AML-193 (cell line): ENCODE measurements around the gene SEC11A.
A peak's percentile ranks its signal among the peaks of the same experiment; 100 is the strongest.
"Not testable (repeated sequence)": the region's sequence is repeated elsewhere in the genome, so short reads cannot be mapped to it uniquely, and the experiment has no call there.

ENCODE experiments used
- DNase-seq, 2 experiments: peaks; one replicate each; lab custom pipeline; 2025; lab: John Stamatoyannopoulos, UW

The SEC11A gene

DNA sequence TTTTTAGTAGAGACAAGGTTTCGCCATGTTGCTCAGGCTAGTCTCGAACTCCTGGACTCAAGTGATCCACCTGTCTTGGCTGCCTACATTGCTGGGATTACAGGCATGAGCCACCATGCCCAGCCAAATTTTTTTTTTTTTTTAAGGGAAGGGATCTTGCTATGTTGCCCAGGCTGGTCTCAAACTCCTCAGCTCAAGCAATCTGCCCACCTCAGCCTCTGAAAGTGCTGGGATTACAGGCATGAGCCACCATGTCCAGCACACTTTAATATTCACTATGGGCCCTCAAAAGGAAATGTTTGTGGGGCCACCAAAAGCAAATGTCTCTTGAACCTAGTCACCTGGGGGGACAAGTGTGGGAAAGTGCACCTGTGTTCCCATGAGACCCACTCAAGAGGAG is 73.3 kb downstream of the SEC11A start:
- not testable (repeated sequence) for DNase-seq

DNA sequence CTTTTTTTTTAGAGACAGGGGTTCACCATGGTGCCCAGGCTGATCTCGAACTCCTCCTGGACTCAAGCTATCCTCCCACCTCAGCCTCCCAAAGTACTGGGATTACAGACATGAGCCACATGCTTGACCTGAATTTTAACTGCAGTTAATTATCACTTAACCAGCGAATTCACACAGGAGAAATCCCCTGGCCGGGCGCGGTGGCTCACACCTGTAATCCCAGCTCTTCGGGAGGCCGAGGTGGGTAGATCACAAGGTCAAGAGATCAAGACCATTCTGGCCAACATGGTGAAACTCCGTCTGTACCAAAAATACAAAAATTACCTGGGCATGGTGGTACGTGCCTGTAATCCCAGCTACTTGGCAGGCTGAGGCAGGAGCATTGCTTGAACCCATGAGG is 74.1 kb downstream of the SEC11A start:
- DNase-seq = not testable (repeated sequence)

DNA sequence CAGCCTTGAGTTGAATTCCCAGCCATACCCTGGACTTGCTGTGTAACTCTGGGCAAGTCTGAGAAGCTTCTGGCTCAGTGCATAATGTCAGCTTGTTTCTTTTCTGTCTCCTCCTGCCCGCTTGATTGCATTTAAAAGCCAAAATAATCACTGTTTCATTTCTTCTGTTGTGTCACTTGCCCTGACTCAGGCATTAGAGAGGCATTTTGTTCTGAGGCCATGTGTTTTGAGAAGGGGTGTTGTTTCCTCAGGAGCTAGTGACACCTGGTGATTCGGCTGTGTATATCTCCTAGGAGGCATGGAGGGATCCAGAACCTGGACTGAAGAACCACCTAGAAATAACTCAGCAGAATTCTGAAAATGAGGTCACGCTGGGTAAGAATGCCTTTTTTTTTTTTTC is 77.8 kb downstream of the SEC11A start:
- DNase-seq = no peak

DNA sequence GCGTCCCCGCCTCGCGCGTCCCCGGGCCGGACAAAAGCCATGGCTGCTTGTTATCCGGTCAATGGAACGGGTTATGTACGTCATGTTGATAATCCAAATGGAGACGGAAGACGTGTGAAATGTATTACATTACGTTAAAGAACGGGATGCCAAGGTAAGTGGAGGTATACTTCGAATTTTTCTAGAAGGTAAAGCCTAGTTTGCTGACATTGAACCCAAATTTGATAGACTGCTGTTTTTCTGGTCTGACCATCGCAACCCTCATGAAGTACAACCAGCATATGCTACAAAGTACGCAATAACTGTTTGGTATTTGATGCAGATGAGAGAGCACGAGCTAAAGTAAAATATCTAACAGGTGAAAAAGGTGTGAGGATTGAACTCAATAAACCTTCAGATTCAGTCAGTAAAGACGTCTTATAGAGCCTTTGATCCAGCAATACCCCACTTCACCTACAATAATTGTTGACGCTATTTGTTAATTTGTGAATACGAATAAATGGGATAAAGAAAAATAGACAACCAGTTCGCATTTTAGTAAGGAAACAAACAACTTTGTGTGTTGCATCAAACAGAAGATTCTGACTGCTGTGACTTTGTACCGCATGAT is 81.6 kb downstream of the SEC11A start:
- DNase-seq = no peak

DNA sequence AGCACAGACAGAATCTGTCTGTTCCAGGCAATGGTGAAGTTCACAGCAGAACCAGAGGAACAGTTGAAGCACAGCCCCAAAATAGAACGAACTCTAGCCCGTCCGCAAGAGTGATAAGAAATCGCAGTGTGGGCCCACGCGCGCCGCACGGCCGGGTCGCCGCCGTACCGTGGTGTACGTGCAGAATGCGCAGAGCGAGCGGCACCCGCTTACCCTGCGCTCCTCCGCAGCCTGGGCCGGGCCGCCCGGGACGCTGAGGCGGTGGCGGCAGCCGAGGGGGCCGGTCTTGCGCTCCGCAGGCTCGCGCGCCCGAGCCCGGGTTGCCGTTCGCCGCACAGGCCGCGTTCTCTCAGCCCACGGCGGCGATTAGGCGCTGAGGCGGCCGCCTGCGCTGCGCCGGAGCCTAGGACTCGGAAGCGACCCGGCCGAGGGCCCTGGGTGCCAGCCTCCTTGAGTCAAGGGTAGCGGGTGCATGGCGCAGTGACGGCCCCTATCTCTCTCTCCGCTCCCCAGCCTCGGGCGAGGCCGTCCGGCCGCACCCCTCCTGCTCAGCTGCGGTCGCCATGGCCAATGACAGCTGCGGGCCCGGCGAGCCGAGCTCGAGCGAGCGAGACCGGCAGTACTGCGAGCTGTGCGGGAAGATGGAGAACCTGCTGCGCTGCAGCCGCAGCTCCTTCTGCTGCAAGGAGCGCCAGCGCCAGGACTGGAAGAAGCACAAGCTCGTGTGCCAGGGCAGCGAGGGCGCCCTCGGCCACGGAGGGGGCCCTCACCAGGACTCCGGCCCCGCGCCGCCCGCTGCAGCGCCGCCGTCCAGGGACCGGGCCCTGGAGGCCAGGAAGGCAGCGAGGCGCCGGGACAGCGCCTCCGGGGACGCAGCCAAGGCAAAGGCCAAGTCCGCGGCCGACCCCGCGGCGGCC is 82.4 kb downstream of the SEC11A start:
- DNase-seq = peak; percentile 57 to 60

DNA sequence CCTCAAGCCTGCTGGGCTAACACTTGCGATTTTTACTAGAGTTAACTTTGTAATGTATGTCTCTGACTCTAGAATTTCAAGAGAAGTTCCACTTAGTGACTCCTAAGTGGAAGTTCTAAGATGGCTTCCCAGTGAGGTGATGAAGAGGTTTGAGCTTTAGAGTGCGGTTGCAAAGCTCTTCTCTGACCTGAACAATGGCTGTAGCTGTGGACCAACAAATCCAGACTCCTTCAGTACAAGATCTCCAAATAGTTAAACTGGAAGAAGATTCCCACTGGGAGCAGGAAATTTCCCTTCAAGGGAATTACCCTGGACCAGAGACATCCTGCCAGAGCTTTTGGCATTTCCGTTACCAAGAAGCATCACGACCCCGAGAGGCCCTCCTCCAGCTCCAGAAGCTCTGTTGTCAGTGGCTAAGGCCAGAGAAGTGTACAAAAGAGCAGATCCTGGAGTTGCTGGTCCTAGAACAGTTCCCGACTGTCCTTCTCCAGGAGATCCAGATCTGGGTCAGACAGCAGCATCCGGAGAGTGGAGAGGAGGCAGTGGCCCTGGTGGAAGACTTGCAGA is 84.2 kb downstream of the SEC11A start:
- peak in 1 of 2 experiments; percentile 34 for DNase-seq

DNA sequence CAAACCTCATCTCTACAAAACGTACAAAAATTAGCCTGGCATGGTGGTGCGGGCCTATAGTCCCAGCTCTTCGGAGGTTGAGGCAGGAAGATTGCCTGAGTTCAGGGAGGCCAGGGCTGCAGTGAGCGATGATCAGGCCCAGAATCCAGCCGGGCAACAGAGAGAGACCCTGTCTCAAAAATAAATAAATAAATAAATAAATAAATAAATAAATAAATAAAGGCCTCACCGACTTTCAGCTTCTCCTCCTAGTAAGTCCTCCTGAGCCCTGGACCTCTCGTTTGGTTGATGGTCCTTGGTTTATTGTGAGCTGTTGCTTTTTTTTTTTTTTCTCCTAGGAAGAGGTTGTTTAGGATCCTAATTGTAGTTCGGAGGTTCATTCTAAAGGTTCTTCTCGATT is 86.9 kb downstream of the SEC11A start:
- no peak for DNase-seq

DNA sequence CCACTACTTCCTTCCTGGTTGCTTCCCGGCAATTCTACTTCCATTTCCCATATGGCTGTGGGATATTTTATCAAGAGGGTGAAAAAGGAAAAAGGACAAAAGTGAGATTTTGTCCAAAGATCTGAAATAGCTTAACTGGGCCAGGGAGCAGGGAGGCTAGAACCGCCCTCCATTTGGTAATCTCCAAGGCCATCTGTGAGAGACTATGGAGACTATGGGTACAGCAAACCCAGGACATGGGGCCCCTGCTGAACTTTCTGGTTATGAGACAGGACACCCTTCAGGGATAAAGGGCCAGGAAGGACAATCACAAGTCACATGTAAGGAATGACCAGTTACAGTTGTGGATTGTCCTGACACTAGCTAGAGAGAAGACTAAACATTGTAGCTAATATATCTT is 90.8 kb downstream of the SEC11A start:
- no peak for DNase-seq

DNA sequence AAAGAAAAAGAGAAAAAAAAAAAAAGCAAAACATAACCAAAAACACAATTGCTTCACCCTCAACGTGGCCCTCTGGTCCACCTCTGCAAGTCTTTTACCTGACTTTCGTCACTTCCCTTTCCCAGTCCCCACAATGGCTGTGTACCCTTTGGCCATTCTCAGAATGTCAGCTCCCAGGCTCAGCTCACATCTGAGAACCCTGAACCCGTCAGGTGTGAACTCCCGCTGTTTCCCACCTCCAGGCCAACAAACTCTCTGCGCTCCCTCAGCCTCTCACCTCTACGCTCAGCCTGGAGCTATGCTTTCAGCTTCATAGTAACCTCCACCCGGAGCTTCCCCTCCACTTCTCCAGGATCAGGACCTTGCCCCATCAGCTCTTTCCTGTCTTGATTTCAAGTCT is 91.6 kb downstream of the SEC11A start:
- DNase-seq = no peak

DNA sequence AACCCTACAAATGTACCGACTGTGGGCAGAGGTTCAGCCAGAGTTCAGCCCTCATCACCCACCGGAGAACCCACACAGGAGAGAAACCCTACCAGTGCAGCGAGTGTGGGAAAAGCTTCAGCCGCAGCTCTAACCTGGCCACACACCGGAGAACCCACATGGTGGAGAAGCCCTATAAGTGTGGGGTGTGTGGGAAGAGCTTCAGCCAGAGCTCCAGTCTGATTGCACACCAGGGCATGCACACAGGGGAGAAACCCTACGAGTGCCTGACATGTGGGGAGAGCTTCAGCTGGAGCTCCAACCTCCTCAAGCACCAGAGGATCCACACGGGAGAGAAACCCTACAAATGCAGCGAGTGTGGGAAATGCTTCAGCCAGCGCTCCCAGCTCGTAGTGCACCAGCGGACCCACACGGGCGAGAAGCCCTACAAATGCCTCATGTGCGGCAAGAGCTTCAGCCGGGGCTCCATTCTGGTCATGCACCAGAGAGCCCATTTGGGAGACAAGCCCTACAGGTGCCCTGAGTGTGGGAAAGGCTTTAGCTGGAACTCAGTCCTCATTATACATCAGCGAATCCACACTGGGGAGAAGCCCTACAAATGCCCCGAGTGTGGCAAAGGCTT is 94.5 kb downstream of the SEC11A start:
- no peak for DNase-seq

DNA sequence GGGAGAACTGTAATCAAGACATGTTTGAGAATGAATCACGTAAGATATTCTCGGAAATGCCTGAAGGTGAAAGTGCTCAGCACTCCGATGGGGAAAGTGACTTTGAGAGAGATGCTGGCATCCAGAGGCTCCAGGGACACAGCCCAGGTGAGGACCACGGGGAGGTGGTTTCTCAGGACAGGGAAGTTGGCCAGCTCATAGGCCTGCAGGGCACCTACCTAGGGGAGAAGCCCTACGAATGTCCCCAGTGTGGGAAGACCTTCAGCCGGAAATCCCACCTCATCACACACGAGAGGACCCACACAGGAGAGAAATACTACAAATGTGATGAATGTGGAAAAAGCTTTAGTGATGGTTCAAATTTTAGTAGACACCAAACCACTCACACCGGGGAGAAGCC is 95.3 kb downstream of the SEC11A start:
- no peak for DNase-seq
